K562 (cell line): ENCODE measurements around the gene GABARAPL1. TPM values are rescaled to one million over a fixed set of nuclear protein-coding genes. Genes with fewer than 3 reads are reported as not detected.

Experiments used
- ATAC-seq: fragments of 200-7000 bp; cut with Tn5 transposase; 3 replicates; pipeline ENCODE4 v1.9.1; 2020; ENCODE audit warnings: moderate library complexity
- BruUV-seq: library from RNA; stranded (reverse); fragments of 400-500 nt; replicated peaks from 2 replicates; lab custom pipeline; 2021; lab: Mats Ljungman, UMichigan
- CTCF ChIA-PET: fragments of 300-600 bp; formaldehyde crosslinking; extraction: SDS; loops from one replicate; lab custom pipeline; 2021; ENCODE audit warnings: low intra/inter-chr PET ratio; lab: Yijun Ruan, JAX
- POLR2A ChIA-PET: fragments of 300-600, 350-650 bp; sonication (Branson Sonifier 250); formaldehyde crosslinking; extraction: SDS; loops from one replicate; lab custom pipeline; 2021; ENCODE audit warnings: antibody characterized with exemption, inconsistent platforms; lab: Yijun Ruan, JAX
- DNase-seq, 4 experiments: peaks; one replicate each; pipeline versions ENCODE4 v3.0.0 to v3.0.0-alpha.2; 2011 to 2018; ENCODE audit warnings: low spot score in 3 of 4, mixed read lengths in 3 of 4; ENCODE audit errors: extremely low read depth in 1 of 4
- FAIRE-seq: peaks from 2 replicates; lab custom pipeline; 2011; peaks lifted over from hg19 to GRCh38; lab: Jason Lieb, UNC
- H2AFZ ChIP-seq: 2 replicates; pipeline ENCODE4 v1.6.0; 2011; ENCODE audit warnings: low read depth, low read length, control low read depth, inconsistent platforms
- H3K27ac ChIP-seq: fragments of 200-600 bp; 3 replicates; pipeline ENCODE4 v1.8.0; 2011; ENCODE audit warnings: low read depth, mild to moderate bottlenecking, control low read depth, inconsistent platforms, low read length, moderate library complexity, mixed read lengths; ENCODE audit errors: extremely low read depth
- H3K27me3 ChIP-seq, 2 experiments: fragments of 300-600 bp in 1 of 2; 2 replicates in 1 of 2; 3 replicates in 1 of 2; pipeline versions ENCODE4 v1.6.0 to v1.8.0; 2011; ENCODE audit warnings: inconsistent platforms in 2 of 2, low read length in 2 of 2, mild to moderate bottlenecking in 1 of 2, mixed read lengths in 1 of 2, moderate library complexity in 1 of 2; ENCODE audit not compliant: control insufficient read depth in 2 of 2, insufficient read depth in 2 of 2
- H3K36me3 ChIP-seq: fragments of 300-600 bp; 3 replicates; pipeline ENCODE4 v1.8.0; 2011; ENCODE audit warnings: mild to moderate bottlenecking, low read length, inconsistent platforms; ENCODE audit not compliant: control insufficient read depth, insufficient read depth
- H3K4me1 ChIP-seq, 2 experiments: fragments of 200-600 bp in 1 of 2; replicated peaks in 1 of 2; 2 replicates in 1 of 2; 3 replicates in 1 of 2; pipeline versions ENCODE4 v1.5.1 to v1.8.0; 2011; ENCODE audit warnings: inconsistent platforms in 2 of 2, low read length in 2 of 2, mild to moderate bottlenecking in 1 of 2, mixed read lengths in 1 of 2, moderate library complexity in 1 of 2; ENCODE audit not compliant: control insufficient read depth in 2 of 2, insufficient read depth in 2 of 2
- H3K4me2 ChIP-seq: 2 replicates; pipeline ENCODE4 v1.6.1; 2011; ENCODE audit warnings: low read length, control low read depth, inconsistent platforms, mixed read lengths; ENCODE audit not compliant: insufficient read depth
- H3K4me3 ChIP-seq: fragments of 200-600 bp; sonication (generic), shearing (Covaris generic); 2 replicates; pipeline ENCODE4 v1.5.1; 2016; ENCODE audit warnings: control low read depth, inconsistent platforms
- H3K79me2 ChIP-seq: fragments of 200-600 bp; 3 replicates; pipeline ENCODE4 v1.8.0; 2011; ENCODE audit warnings: low read length, inconsistent platforms; ENCODE audit not compliant: control insufficient read depth, insufficient read depth
- H3K9ac ChIP-seq, 2 experiments: 2 replicates each; pipeline versions ENCODE4 v1.6.0 to v1.6.1; 2011; ENCODE audit warnings: low read depth in 2 of 2, low read length in 2 of 2, control low read depth in 1 of 2, inconsistent platforms in 1 of 2, mild to moderate bottlenecking in 1 of 2, mixed read lengths in 1 of 2; ENCODE audit not compliant: insufficient read depth in 1 of 2
- H3K9me1 ChIP-seq: one replicate; pipeline ENCODE4 v1.6.0; 2011; ENCODE audit warnings: inconsistent platforms, mild to moderate bottlenecking, low read length, moderate library complexity; ENCODE audit not compliant: control insufficient read depth, insufficient read depth
- H3K9me3 ChIP-seq: replicated peaks from 2 replicates; pipeline ENCODE4 v1.5.1; 2011; ENCODE audit warnings: low read depth, low read length, inconsistent platforms; ENCODE audit not compliant: control insufficient read depth, insufficient read depth
- H4K20me1 ChIP-seq: replicated peaks from 2 replicates; pipeline ENCODE4 v1.6.1; 2011; ENCODE audit warnings: low read length, inconsistent platforms, mixed read lengths; ENCODE audit not compliant: control insufficient read depth, insufficient read depth
- CBFA2T2 ChIP-seq: fragments of 450-650 bp; conservative IDR thresholded peaks from 2 replicates; pipeline ENCODE4 v1.6.1; 2017; ENCODE audit warnings: mild to moderate bottlenecking
- CHCHD3 ChIP-seq: fragments of 250-450 bp; sonication (Bioruptor Pico); IDR thresholded peaks from 2 replicates; pipeline ENCODE4 v2.1.2; 2022; ENCODE audit warnings: mild to moderate bottlenecking
- CREB1 ChIP-seq, 2 experiments: sonication (generic) in 1 of 2; formaldehyde crosslinking in 1 of 2; IDR thresholded peaks; 2 replicates each; pipeline versions ENCODE4 v1.6.1 to v1.8.0; 2012 to 2022; ENCODE audit warnings: inconsistent platforms in 1 of 2, mild to moderate bottlenecking in 1 of 2, missing genetic modification reagents in 1 of 2, moderate library complexity in 1 of 2
- ETV1 ChIP-seq: fragments of 450-650 bp; conservative IDR thresholded peaks from 2 replicates; pipeline ENCODE4 v1.6.1; 2016; ENCODE audit warnings: missing genetic modification characterization, control low read depth, low read depth, missing compliant biosample characterization
- MAFF ChIP-seq: IDR thresholded peaks from 2 replicates; pipeline ENCODE4 v1.6.1; 2012; ENCODE audit warnings: low read length, improper control_type of control experiment
- MAFK ChIP-seq: IDR thresholded peaks from 2 replicates; pipeline ENCODE4 v1.6.1; 2011; ENCODE audit warnings: low read length, improper control_type of control experiment
- NFE2L1 ChIP-seq: fragments of 450-650 bp; IDR thresholded peaks from 2 replicates; pipeline ENCODE4 v1.6.1; 2016; ENCODE audit warnings: missing genetic modification characterization, low read depth, mild to moderate bottlenecking, missing compliant biosample characterization, moderate library complexity, borderline replicate concordance
- PHF21A ChIP-seq: fragments of 450-650 bp; IDR thresholded peaks from 2 replicates; pipeline ENCODE4 v1.6.1; 2017; ENCODE audit warnings: low read depth, borderline replicate concordance
- RBM14 ChIP-seq: fragments of 200-400 bp; formaldehyde crosslinking; IDR thresholded peaks from 2 replicates; pipeline ENCODE4 v1.6.1; 2018; ENCODE audit warnings: low read depth, mild to moderate bottlenecking, low read length, moderate library complexity, borderline replicate concordance; ENCODE audit not compliant: insufficient read depth
- SREBF1 ChIP-seq: fragments of 150-350 bp; IDR thresholded peaks from 2 replicates; pipeline ENCODE4 v1.6.1; 2014; ENCODE audit warnings: antibody characterized with exemption, low read depth, low read length, borderline replicate concordance
- SRSF1 ChIP-seq: fragments of 200-400 bp; formaldehyde crosslinking; IDR thresholded peaks from 2 replicates; pipeline ENCODE4 v1.6.1; 2017; ENCODE audit warnings: mild to moderate bottlenecking, low read depth, low read length, moderate library complexity
- ZNF316 ChIP-seq: fragments of 450-650 bp; IDR thresholded peaks from 2 replicates; pipeline ENCODE4 v1.6.1; 2016
- ZNF583 ChIP-seq: fragments of 250-450 bp; sonication (Bioruptor Pico); IDR thresholded peaks from 2 replicates; pipeline ENCODE4 v1.4.0; 2020
- ZNF586 ChIP-seq: fragments of 450-650 bp; formaldehyde crosslinking; conservative IDR thresholded peaks from 2 replicates; pipeline ENCODE4 v1.4.0; 2020; ENCODE audit warnings: mild to moderate bottlenecking, moderate library complexity
- ZNF766 ChIP-seq: fragments of 200-800 bp; sonication (Bioruptor generic); conservative IDR thresholded peaks from 2 replicates; pipeline ENCODE4 v1.6.1; 2016; ENCODE audit warnings: missing genetic modification characterization, missing compliant biosample characterization
- whole genome bisulfite sequencing: fragments of 100-300 bp; shearing (Covaris generic); methylation state at CpG from one replicate; pipeline ENCODE4 v1.1.6; 2016; ENCODE audit warnings: low coverage, mixed read lengths; ENCODE audit not compliant: insufficient coverage; ENCODE audit errors: missing lambda C conversion rate; 5-methylcytosine and 5-hydroxymethylcytosine counted together
- in situ Hi-C: fragments of 300-500 bp; cut with MboI; formaldehyde crosslinking; loops from 4 replicates; pipeline ENCODE4 v1.15.0; 2018; ENCODE audit warnings: inconsistent platforms, mixed read lengths
- intact Hi-C: fragments of 100-400 bp; cut with micrococcal nuclease; formaldehyde crosslinking; loops from 2 replicates; pipeline ENCODE4 v1.14.2; 2022
- polyA plus RNA-seq, 8 experiments: library from polyadenylated mRNA; depleted of rRNA in 4 of 8; stranded (reverse) in 5 of 8; unstranded in 3 of 8; fragments of >200 nt; fragmentation: Nextera tagmentation in 2 of 8; fragmentation: Illumina TruSeq in 1 of 8; extraction: Ambion mirVana in 2 of 8; extraction: Trizol in 1 of 8; gene quantifications; 2 replicates each; pipeline versions ENCODE4 v1.2.1 to v1.2.3, GENCODE V29; 2011 to 2014; ENCODE audit warnings: inconsistent platforms in 1 of 8, missing spikeins in 1 of 8
- total RNA-seq, 7 experiments: library from RNA; depleted of rRNA in 6 of 7; stranded (reverse); fragments of >200 nt in 6 of 7; fragmentation: Illumina TruSeq in 2 of 7; extraction: Trizol in 2 of 7; gene quantifications; 2 replicates each; pipeline versions ENCODE4 v1.2.1 to v1.2.3, GENCODE V29; 2011 to 2021; ENCODE audit warnings: low replicate concordance in 1 of 7
- TF ChIP-seq, protein P1 (sequence below): sonication (generic); formaldehyde crosslinking; IDR thresholded peaks from 2 replicates; pipeline ENCODE4 v1.4.0; 2020; ENCODE audit warnings: mild to moderate bottlenecking, missing genetic modification reagents
- TF ChIP-seq, protein P2 (sequence below): sonication (generic); formaldehyde crosslinking; IDR thresholded peaks from 2 replicates; pipeline ENCODE4 v1.9.0; 2022; ENCODE audit warnings: mild to moderate bottlenecking, missing genetic modification reagents
- TF ChIP-seq, protein P3 (sequence below): fragments of 250-450 bp; sonication (Bioruptor Pico); IDR thresholded peaks from 2 replicates; pipeline ENCODE4 v1.8.0; 2021; ENCODE audit warnings: moderate library complexity, mild to moderate bottlenecking, inconsistent platforms

The GABARAPL1 gene
- total and polyA plus RNA-seq, 9 of the 15 experiments (the other 6 are each of a cell fraction or from before 2014, with no cell fraction given) = 2.3 to 15.9 (median 11.3) TPM

DNA sequence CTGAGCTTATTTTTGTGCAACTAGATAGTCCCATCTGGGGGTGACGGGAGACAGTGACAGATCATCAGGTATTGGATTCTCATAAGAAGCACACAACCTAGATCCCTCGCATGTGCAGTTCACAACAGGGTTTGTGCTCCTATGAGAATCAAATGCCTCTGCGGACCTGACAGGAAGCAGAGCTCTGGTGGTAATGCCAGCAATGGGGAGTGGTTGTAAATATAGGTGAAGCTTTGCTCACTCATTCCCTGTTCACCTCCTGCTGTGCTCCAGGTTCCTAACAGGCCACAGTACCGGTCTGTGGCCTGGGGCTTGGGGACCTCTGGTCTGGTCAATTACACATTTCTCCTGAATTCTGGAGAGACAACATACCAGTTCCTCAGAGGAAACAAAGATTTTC is 39.0 kb downstream of the GABARAPL1 start:
- no peak overlapping the region for H3K4me3 ChIP-seq
- FAIRE-seq (no peak), ATAC-seq (no peak), DNase-seq (no peak)
- H3K9me3 ChIP-seq = no peaks in the 10 kb centered on the region
- H3K4me2 ChIP-seq = no peak overlapping the region
- TF ChIP-seq ETV1 (no peak), ZNF316 (no peak), NFE2L1 (tag) (no peak), CHCHD3 (CRISPR knock-in tag) (no peak), MAFK (no peak), CREB1 (IDR thresholded peaks at IDR 0.05) (no peak), CREB1 (CRISPR knock-in tag; IDR thresholded peaks at IDR 0.05) (no peak), ZNF583 (CRISPR knock-in tag) (no peak), RBM14 (no peak), MAFF (no peak), PHF21A (no peak), SREBF1 (no peak), SRSF1 (no peak), ZNF766 (no peak), ZNF586 (CRISPR knock-in tag) (no peak), CBFA2T2 (no peak)
- TF ChIP-seq, protein P1, sequence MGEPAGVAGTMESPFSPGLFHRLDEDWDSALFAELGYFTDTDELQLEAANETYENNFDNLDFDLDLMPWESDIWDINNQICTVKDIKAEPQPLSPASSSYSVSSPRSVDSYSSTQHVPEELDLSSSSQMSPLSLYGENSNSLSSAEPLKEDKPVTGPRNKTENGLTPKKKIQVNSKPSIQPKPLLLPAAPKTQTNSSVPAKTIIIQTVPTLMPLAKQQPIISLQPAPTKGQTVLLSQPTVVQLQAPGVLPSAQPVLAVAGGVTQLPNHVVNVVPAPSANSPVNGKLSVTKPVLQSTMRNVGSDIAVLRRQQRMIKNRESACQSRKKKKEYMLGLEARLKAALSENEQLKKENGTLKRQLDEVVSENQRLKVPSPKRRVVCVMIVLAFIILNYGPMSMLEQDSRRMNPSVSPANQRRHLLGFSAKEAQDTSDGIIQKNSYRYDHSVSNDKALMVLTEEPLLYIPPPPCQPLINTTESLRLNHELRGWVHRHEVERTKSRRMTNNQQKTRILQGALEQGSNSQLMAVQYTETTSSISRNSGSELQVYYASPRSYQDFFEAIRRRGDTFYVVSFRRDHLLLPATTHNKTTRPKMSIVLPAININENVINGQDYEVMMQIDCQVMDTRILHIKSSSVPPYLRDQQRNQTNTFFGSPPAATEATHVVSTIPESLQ (CRISPR knock-in tag) = no peak
- TF ChIP-seq, protein P2, sequence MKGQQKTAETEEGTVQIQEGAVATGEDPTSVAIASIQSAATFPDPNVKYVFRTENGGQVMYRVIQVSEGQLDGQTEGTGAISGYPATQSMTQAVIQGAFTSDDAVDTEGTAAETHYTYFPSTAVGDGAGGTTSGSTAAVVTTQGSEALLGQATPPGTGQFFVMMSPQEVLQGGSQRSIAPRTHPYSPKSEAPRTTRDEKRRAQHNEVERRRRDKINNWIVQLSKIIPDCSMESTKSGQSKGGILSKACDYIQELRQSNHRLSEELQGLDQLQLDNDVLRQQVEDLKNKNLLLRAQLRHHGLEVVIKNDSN (CRISPR knock-in tag) = no peak
- TF ChIP-seq, protein P3, sequence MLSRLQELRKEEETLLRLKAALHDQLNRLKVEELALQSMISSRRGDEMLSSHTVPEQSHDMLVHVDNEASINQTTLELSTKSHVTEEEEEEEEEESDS (CRISPR knock-in tag) = no peak
- POLR2A ChIA-PET = interaction anchor here (1.1 kb wide), 1 partner anchor 10 kb away, joined by 3 read pairs; no protein-coding TSS in a partner anchor
- H4K20me1 ChIP-seq = no peaks in the 10 kb centered on the region
- BruUV-seq = no TSS peak
- intact Hi-C loops (no loop called here), in situ Hi-C loops (no loop called here)
- H3K36me3 ChIP-seq = no peaks in the 10 kb centered on the region
- no peaks in the 10 kb centered on the region for H3K79me2 ChIP-seq
- no peaks in the 10 kb centered on the region for H3K9me1 ChIP-seq
- CTCF ChIA-PET = no interaction called here
- no peaks in the 10 kb centered on the region for H3K4me1 ChIP-seq
- no peak overlapping the region for H3K9ac ChIP-seq
- 0% methylated on average over 3 of the region's 4 CpGs for WGBS
- H3K27ac ChIP-seq = no peak overlapping the region
- H2AFZ ChIP-seq = no peak overlapping the region
- H3K27me3 ChIP-seq = no peaks in the 10 kb centered on the region
